Smooth muscle cell (in vitro differentiated cells): ENCODE measurements around the gene PRPF39. TPM values are rescaled to one million over a fixed set of nuclear protein-coding genes. Genes with fewer than 3 reads are reported as not detected.

Source experiments
- DNase-seq: peaks from one replicate; lab custom pipeline; 2025; ENCODE audit not compliant: unreplicated experiment; lab: John Stamatoyannopoulos, UW
- H2AFZ ChIP-seq: fragments of 200-600 bp; sonication (generic); 2 replicates; pipeline ENCODE4 v1.6.0; 2016; ENCODE audit warnings: antibody characterized with exemption, low read depth, mild to moderate bottlenecking
- H3F3A ChIP-seq: fragments of 200-600 bp; sonication (generic); 2 replicates; pipeline ENCODE4 v1.6.0; 2017; ENCODE audit warnings: antibody characterized with exemption, low read depth
- H3K27ac ChIP-seq: fragments of 200-600 bp; sonication (generic); 2 replicates; pipeline ENCODE4 v1.5.1; 2016; ENCODE audit warnings: low read depth, mild to moderate bottlenecking
- H3K27me3 ChIP-seq: fragments of 200-600 bp; sonication (generic); 2 replicates; pipeline ENCODE4 v1.6.1; 2016; ENCODE audit warnings: low read depth, mild to moderate bottlenecking
- H3K36me3 ChIP-seq: fragments of 200-600 bp; sonication (generic); 2 replicates; pipeline ENCODE4 v1.5.1; 2016; ENCODE audit warnings: low read depth
- H3K4me1 ChIP-seq: fragments of 200-600 bp; sonication (generic); 2 replicates; pipeline ENCODE4 v1.5.1; 2016; ENCODE audit warnings: low read depth
- H3K4me2 ChIP-seq: fragments of 200-600 bp; sonication (generic); 2 replicates; pipeline ENCODE4 v1.6.0; 2016; ENCODE audit warnings: mild to moderate bottlenecking
- H3K4me3 ChIP-seq: fragments of 200-600 bp; sonication (generic); 2 replicates; pipeline ENCODE4 v1.5.1; 2016; ENCODE audit warnings: mild to moderate bottlenecking
- H3K79me2 ChIP-seq: fragments of 200-600 bp; sonication (generic); 2 replicates; pipeline ENCODE4 v1.6.0; 2016; ENCODE audit warnings: low read depth, mild to moderate bottlenecking
- H3K9ac ChIP-seq: fragments of 200-600 bp; sonication (generic); 2 replicates; pipeline ENCODE4 v1.6.0; 2016; ENCODE audit warnings: low read depth
- H3K9me3 ChIP-seq: fragments of 200-600 bp; sonication (generic); replicated peaks from 2 replicates; pipeline ENCODE4 v1.5.1; 2016; ENCODE audit warnings: low read depth
- H4K20me1 ChIP-seq: fragments of 200-600 bp; sonication (generic); 2 replicates; pipeline ENCODE4 v1.6.0; 2016; ENCODE audit warnings: low read depth
- CTCF ChIP-seq: fragments of 200-600 bp; sonication (generic); IDR thresholded peaks from 2 replicates; pipeline ENCODE4 v1.5.1; 2017; ENCODE audit warnings: borderline replicate concordance, mild to moderate bottlenecking, antibody characterized with exemption; ENCODE audit not compliant: insufficient read depth, poor library complexity, severe bottlenecking
- WGBS: methylation state at CpG from one replicate; pipeline ENCODE4 v1.1.7; 2016; ENCODE audit warnings: low lambda C conversion rate; 5-methylcytosine and 5-hydroxymethylcytosine counted together
- polyA plus RNA-seq: library from polyadenylated mRNA; unstranded; fragments of >200 nt; fragmentation: Nextera tagmentation; extraction: Ambion mirVana; gene quantifications from 2 replicates; pipeline ENCODE4 v1.2.1, GENCODE V29; 2016
- total RNA-seq: library from RNA; depleted of rRNA; stranded (reverse); fragments of >200 nt; gene quantifications from 2 replicates; pipeline ENCODE4 v1.2.3, GENCODE V29; 2014

PRPF39 gene
- total and polyA plus RNA-seq, 2 experiments from 2014 or later = 12.7 to 28.0 TPM

- H3K36me3 ChIP-seq = peaks cover 30% of the 10 kb centered on the region
- no peak for DNase-seq
- H3K27me3 ChIP-seq = no peaks in the 10 kb centered on the region
- no peak overlapping the region for H3K4me3 ChIP-seq
- no peak overlapping the region for H3K27ac ChIP-seq
- H3K4me1 ChIP-seq = peaks cover 7% of the 10 kb centered on the region
- TF ChIP-seq CTCF = no peak
- H4K20me1 ChIP-seq = peaks cover 24% of the 10 kb centered on the region
- peaks cover 25% of the 10 kb centered on the region for H3K79me2 ChIP-seq
- no peak overlapping the region for H3K4me2 ChIP-seq
- H3K9me3 ChIP-seq = no peaks in the 10 kb centered on the region
- no peaks in the 10 kb centered on the region for H3F3A ChIP-seq
- H2AFZ ChIP-seq = no peak overlapping the region
- H3K9ac ChIP-seq = no peak overlapping the region
Measured at GRCh38 chr14:45103806-45104205, 19.9 kb downstream of the PRPF39 start.

- Histone ChIP-seq H3K4me2 (no peak overlapping the region), H2AFZ (no peak overlapping the region), H3K36me3 (peaks cover 30% of the 10 kb centered on the region), H3F3A (peaks cover 2% of the 10 kb centered on the region), H3K9ac (no peak overlapping the region), H3K9me3 (no peaks in the 10 kb centered on the region), H3K27me3 (no peaks in the 10 kb centered on the region), H3K79me2 (peaks cover 21% of the 10 kb centered on the region), H4K20me1 (peaks cover 24% of the 10 kb centered on the region), H3K4me3 (no peak overlapping the region), H3K27ac (no peak overlapping the region), H3K4me1 (peaks cover 7% of the 10 kb centered on the region)
- 100% methylated on average over 1 of the region's 1 CpG for WGBS
- TF ChIP-seq CTCF = no peak
- DNase-seq = no peak
Measured at GRCh38 chr14:45104561-45104960, 20.6 kb downstream of the PRPF39 start.

- no peak for TF ChIP-seq CTCF
- Histone ChIP-seq H3K4me3 (no peak overlapping the region), H3K27me3 (no peaks in the 10 kb centered on the region), H3K4me1 (no peaks in the 10 kb centered on the region), H3K27ac (no peak overlapping the region), H3K4me2 (no peak overlapping the region), H4K20me1 (peaks cover 2% of the 10 kb centered on the region), H3K79me2 (peaks cover 9% of the 10 kb centered on the region), H3K9ac (no peak overlapping the region), H2AFZ (no peak overlapping the region), H3K36me3 (peaks cover 22% of the 10 kb centered on the region), H3F3A (peaks cover 15% of the 10 kb centered on the region), H3K9me3 (no peaks in the 10 kb centered on the region)
- DNase-seq = no peak
- WGBS = 91% methylated on average over 6 of the region's 6 CpGs
Measured at GRCh38 chr14:45112896-45113781, 29.2 kb downstream of the PRPF39 start.

- H3K79me2 ChIP-seq = peaks cover 9% of the 10 kb centered on the region
- H3K9me3 ChIP-seq = no peaks in the 10 kb centered on the region
- peak overlapping the region; percentile 24 for H3K27ac ChIP-seq
- TF ChIP-seq CTCF = no peak
- peaks cover 15% of the 10 kb centered on the region for H3F3A ChIP-seq
- H3K9ac ChIP-seq = no peak overlapping the region
- H3K4me2 ChIP-seq = no peak overlapping the region
- H3K36me3 ChIP-seq = peaks cover 25% of the 10 kb centered on the region
- H3K27me3 ChIP-seq = no peaks in the 10 kb centered on the region
- H3K4me1 ChIP-seq = no peaks in the 10 kb centered on the region
- no peak overlapping the region for H3K4me3 ChIP-seq
- H2AFZ ChIP-seq = no peak overlapping the region
- WGBS = 93% methylated on average over 3 of the region's 3 CpGs
- H4K20me1 ChIP-seq = peaks cover 2% of the 10 kb centered on the region
- no peak for DNase-seq
Measured at GRCh38 chr14:45114327-45114726, 30.4 kb downstream of the PRPF39 start.
